Ureter (tissue), 1 donor: ENCODE results near the gene PNO1. TPM values are rescaled to one million over a fixed set of nuclear protein-coding genes. Genes with fewer than 3 reads are reported as not detected.
"Not testable (repeated sequence)": the region's sequence is repeated elsewhere in the genome, so short reads cannot be mapped to it uniquely, and the experiment has no call there.

ENCODE experiments used
- DNase-seq: peaks from one replicate; pipeline ENCODE4 v3.0.0-alpha.2; 2020; ENCODE audit warnings: low spot score
- total RNA-seq: library from RNA; stranded (reverse); gene quantifications from one replicate; pipeline ENCODE4 v1.2.4, GENCODE V29; 2023
- donor health status: DM: yes; HTN: yes; CAD: no.

The PNO1 gene
- 21.4 TPM for total RNA-seq

DNA sequence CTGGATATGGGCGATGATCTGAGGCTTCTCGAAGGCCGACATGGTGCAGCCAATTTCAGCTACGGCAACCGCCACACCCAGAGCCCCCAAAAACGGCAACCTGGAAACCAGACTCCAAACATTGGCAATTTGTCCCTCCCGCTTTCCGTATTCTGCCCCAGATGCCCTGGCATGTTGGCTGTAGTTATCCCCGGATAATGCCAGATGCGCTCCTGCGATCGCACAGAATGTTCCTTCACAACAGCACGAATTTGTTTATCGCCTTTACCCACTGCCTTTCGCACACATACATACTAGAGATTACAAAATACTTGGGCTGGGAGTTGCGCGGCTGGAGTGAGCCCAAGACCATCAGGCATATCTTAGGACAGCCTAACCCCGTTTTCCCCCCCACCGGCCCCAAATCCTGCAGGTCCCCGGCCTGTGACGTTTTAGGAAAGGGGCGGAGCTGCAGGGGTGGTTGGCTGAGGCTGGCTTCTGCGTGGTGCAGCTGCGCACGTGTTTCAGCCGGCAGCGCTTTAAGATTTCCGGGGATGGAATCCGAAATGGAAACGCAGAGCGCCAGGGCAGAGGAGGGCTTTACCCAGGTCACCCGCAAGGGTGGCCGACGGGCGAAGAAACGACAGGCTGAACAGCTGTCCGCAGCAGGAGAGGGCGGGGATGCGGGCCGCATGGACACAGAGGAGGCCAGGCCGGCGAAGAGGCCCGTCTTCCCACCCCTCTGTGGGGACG, at the start of gene PNO1:
TSS of gene PNO1 (plus strand) at position 487 of the 732 bp plus-strand sequence. CDS start at position 534, 47 bp downstream.
- peak; percentile 97 for DNase-seq

DNA sequence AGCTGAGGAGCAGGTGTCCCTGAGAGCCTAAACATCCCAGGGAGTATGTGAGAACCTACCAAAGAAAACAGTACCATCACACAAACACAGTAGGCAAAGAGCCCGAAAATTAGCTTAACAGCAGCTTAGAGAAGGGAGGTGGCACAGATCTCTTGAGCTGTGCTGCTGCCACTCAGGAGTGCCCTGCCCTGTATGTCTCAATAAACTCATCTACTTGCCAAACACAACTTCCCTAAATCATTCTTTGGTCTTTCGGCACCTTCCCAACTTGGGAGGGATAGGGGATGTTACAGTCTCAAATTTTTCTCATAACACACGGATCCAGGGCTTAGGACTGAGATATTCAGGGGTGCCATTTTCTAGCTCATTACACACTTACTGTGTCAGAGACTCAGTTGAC, 49.6 kb upstream of the PNO1 start:
- no peak for DNase-seq

DNA sequence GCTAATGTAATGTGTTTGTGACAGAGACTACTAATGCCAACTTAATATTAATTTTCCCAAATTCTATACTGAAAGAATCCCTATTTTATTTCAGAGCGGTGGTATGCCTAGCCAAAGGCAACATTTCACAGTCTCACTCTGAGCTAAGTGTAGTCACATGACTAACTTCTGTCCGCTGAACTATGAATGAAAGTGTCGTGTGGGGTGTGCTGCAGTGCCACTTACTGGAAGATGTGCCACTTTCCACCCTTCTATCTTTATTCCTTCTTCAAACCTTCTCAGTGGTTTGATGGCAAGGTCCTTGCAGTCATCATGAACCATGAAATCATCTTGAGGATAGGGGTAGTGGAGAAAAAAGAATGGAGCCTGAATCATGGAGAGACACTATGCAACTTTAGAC, 47.6 kb upstream of the PNO1 start:
- no peak for DNase-seq

DNA sequence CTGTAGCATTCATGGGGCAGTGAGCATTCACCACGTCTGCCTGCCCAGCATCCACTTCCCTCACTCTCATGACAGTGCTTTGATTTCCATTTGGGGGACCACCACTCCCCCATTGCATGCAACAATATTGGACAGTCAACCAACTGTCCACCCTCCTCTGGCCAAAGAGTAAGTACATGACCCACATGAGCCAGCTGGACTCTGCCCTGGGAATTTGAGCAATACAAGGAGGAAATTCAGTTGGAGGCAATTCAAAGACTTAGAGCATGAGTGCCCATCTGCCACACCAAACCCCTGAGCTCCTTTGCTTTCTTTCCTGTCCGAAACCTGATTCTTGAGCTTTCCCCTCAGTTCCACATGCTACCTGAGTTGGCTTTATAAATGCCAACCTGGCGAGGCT, 41.7 kb upstream of the PNO1 start:
- DNase-seq, result no peak

DNA sequence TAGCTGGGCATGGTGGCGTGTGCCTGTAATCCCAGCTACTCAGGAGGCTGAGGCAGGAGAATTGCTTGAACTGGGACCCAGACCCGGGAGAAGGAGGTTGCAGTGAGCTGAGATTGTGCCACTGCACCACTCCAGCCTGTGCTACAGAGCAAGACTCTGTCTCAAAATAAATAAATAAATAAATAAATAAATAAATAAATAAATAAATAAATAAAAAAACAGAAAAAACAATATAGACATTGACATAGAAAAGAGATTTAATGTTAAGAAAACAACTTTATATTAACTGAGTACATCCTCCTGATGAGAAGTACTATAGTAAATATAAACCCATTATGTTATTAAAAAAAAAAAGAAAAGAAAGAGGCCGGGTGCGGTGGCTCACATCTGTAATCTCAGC, 39.8 kb upstream of the PNO1 start:
- not testable (repeated sequence) for DNase-seq

DNA sequence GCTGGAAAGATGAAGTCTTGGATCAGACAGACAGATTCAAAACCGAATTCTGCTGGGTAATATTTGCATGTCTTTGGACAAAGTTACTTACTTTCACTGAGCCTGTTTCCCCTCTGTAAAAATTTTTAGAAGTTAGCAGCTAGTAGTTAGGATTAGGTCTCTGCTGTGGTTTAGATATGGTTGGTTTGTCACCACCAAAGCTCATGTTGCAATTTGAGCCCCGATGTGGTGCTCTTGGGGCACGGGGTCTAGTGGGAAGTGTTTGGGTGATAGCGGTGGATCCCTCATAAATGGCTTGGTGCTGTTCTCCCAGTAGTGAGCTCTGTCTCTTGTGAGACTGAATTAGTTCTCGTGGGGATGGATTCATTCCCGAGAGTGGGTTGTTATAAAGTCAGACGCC, 38.9 kb upstream of the PNO1 start:
- no peak for DNase-seq

DNA sequence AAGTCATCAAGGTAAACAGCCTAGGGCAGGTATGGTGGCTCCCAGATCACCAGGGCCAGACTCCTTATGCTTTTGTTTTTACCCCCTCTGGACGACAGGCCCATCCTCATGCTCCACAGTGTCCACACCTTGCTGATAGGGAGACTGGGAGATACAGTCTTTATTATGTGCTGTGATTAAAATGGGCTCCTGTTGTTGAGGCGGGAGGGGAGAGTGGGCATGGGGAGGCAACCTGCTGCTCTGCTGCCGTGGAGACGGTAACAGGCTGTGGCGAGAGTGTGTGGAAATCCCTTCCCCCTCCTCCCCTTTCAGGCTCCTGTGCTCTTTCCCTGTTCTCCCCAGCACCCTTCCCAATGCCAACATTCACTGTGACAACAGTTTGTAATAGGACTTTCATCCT, 38.2 kb upstream of the PNO1 start:
- DNase-seq, result no peak

DNA sequence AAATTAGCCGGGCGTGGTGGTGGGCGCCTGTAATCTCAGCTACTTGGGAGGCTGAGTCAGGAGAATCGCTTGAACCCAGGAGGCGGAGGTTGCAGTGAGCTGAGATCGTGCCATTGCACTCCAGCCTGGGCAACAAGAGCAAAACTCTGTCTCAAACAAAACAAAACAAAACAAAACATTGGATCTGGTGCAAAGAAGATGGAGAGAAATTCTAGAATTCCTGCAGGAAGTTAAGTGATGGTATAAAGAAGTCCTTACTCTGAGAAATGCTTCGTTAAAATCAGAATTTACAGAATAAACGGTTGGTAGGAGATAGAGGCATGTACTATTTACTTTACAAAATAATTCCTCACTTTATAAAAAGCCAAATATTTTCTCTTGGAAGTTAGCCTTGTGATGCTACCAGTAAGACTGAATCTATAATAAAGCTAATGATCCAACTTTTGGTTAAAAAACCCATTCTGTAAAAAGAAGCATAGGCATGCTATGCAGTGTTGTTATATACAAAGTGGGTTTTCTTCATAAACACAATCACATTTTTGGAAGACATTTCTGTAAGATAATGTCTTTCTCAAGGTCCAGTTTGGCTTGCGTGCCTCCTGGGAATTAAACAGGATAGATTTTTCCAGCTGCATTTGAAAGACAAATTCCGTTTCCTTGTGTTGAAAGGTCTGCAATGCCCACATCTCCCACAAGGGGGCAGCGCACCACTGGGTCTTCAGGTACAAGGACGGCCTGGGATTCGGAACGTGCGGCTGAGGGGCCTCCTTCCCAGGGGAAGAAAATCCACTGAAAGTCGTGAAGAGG, 35.6 kb upstream of the PNO1 start:
- peak; percentile 90 for DNase-seq

DNA sequence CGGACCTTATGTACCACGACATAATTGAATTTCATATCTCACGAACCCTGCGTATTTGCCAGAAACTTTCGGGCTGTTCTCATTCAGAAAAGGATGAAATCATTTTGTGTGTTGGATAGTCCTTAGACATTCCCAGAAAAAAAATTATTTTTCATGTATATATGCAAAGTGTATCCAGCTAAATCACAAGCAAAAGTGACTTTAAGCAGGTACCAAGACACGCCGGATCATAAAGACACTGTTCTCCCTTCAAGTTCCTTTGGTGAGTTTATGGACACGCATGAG, 35.1 kb upstream of the PNO1 start:
- DNase-seq, result no peak

DNA sequence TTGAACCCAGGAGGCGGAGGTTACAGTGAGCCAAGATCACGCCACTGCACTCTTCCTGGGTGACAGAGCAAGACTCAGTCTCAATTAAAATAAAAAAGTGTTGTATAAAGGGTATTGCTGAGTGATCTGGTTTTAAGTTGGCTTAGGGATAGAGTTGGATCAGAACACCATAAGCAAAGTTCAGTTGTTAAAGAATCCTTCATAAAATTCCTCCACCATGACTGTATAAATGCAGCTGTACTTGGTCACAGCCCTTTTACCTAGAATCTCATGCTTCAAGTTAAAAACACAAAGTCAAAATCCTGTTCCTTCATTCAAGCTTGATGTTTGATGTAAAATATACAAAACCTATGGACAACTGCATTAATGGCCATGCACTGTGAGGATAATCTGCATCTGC, 33.4 kb upstream of the PNO1 start:
- no peak for DNase-seq

DNA sequence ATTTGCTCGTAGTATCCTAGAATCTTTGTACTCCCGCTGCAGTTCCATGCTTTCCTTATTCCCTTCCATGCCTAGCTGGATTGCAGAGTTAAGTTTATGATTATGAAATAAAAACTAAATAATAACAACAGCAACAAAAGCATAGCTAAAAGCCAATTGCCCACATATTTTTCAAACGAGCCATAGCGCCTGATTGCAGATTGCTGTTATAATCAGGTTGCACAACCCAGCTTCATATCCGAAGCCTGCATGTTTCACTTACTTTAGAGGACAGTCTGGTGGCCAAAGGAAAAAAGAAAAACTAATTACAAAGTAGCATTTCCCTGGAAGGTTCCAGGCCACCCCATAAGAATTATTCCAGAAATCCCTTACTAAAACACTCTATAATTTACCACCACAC, 31.9 kb upstream of the PNO1 start:
- no peak for DNase-seq

DNA sequence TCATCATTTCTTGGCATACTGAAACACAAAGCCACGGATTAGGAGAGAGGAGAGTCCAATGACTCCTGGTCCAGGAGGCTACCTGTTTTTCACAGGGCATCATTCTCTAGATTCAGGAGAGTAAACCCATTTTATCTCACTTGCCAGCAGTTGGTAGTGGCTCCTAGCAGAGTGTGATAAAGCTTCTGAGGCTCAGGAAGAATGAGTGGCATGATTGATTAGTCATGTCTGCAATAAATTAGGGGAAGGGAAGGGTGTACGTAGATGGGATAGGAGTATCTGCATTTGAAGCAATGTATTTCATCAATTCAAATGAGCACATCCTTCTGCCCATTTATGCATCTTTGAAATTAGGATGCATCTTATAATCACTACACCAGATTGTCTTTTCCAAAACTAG, 31.1 kb upstream of the PNO1 start:
- no peak for DNase-seq

DNA sequence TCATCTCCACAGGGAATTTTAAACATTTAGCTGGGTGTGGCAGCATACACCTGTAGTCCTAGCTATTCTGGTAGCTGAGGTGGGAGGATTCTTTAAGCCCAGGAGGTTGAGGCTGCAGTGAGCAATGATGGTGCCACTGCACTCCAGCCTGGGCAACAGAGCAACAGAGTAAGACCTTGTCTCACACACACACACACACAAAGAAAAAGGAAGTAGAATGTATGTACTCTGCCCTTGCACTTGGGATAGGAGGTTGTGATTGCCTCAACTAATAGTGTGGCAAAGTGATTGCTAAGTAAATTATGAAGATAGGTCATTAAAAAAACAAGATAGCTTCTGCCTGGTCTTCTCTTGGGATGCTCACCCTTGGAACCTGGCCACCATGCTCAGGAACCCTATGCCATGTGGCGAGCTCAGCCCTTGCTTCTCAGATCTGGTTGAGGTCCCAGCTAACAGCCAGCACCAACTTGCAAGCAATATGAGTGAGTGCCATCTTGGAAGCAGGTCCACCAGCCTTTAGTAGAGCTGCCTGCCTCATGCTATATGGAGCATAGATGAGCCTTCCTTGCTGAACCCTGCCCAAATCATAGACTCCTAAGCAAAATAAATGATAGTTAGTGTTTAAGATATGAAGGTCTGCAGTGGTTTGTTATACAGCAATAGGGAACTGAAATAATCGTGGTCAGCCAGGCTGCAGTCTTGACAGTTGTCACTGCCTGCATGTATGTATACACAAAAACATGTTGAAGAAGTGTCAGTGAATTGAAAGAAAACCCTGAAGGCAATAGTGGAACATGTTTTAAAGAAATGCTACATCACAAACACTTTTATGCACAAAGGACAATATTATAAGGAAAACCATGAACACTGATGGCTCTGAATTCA, 30.1 kb upstream of the PNO1 start:
- no peak for DNase-seq

DNA sequence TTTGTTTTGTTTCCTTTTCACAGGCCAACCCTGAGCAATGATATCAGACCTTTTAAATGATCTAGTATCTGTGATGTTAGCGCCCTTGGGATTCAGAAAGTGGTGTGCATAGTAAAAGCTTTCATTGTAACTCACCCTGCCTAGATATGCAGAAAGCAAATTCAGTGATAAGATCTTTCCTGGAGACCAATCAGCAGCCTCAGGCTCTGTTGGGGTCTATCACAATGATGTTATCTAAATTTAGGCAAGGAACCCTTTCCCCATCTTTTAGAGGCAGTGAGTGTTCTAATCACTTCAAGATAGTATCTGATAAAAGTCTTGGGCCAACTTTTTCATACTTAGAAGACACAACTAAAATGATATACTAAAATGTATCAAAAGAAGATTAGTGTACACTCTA, 23.6 kb upstream of the PNO1 start:
- DNase-seq, result no peak

DNA sequence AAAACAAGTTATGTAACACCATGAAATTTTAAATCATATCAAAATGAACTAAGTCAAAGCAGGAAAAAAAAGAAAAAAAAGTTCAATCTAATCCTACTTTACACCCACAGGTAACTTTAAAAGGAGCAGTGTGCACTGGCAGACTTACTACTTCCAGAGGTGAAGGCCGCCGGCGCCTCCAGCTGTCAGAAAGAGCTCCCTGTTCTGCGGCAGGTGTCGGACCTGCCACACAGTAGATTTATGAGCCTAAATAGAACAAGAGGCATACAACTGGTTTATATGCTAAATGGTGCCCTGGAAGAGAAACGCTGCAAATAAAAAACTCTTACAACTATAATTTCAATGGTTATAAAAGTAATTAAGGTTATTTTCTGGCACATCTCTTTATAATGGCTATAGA, 23.1 kb upstream of the PNO1 start:
- no peak for DNase-seq

DNA sequence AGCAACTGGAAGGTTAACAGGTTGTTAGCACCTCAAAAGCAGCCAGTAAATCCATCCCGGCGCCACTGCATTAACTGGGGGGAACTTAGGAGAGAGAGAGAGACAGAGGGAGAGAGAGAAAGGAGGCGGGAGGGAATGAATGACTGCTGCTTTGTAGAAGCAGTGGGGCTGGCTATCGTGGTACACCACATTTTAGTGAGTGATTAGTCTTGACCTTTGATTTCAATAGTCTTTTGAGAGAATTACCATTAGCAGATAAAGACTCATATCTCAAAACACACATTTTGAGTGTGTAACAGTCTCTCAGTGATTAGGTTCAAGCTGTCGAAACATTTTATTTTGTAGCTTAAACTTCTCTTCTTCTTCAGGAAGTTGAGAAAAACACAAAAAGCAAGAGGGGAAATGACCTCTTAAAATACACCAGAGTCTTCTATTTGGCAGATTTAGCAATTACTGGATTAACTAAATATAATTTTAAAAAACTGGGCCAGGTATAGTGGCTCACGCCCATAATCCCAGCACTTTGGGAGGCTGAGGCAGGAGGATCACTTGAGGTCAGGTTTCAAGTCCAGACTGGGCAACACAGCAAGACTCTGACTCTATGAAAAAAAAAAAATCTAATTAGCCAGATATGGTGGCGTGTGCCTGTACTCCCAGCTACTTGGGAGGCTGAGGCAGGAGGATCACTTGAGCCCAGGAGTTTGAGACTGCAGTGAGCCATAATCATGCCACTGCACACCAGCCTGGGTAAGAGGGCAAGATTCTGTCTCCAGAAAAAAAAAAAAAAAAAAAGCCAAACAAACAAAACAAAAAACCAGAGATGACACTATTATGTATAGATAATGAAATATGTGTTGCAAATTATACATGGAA, 22.0 kb upstream of the PNO1 start:
- DNase-seq, result no peak

DNA sequence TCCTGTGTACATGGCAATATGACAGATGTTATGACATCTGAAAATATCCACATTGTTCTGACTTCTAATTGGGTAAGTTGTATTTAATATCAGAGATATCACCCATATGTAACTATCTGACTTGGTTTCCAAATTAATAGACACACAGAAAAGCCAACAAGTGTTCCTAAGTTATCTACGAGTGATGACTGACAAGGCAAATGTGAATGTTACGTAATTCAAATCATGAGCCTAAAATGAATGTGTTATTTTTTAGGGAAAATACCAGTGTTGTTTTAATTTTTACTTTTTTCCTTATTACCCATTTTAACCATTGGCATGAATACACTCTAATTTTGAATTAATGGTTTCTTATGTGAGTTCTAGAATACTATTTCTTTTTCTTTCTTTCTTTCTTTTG, 15.8 kb upstream of the PNO1 start:
- DNase-seq, result no peak

DNA sequence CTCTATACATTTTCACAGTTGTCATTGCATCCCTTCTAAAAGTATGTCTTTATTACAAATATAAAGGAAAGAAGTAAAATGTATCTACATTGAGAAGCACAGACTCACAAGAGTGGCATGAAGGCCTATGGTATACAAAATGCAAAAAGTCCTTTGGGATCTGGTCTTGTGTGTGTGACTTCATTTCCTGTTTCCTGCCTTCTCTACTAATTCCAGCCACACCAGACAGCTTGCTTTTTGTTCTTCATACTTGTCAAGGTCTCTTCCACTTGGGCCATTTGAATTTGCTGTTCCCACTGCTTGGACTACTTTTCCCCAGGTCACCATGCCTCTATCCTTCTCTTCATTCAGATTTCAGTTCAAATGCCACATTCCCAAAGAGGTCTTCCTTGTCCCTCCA, 6.7 kb upstream of the PNO1 start:
- DNase-seq, result no peak

DNA sequence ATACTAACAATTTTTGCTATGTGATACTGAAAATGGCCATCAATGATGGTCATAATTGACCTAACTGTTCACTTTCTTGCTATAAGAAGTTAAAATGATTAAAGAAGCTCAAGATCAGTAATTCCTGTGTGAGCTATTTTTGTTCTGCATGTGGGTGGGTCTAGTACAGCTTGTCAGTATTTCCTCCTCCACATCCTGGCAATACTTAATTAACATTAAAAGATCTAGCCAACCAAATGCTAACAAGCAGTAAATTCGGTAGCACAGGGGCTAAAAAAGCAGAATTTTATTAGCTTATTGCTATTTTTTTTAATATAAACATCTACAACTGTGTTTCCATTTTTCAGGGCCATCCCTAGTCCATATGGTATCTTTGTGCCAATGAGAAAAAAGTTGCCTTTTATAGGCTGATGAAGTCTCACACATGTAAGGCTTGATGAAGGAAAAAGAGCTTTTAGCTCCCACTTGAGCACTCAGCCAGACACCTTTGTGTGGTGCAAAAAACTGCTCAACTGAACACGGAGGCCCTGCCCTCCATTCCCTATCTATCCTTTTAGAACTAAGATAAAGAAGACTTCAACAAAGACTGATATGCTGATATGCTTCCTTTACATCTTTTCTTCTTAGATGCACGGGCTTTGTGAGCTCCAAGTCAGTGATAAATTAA, 4.9 kb upstream of the PNO1 start:
- no peak for DNase-seq

DNA sequence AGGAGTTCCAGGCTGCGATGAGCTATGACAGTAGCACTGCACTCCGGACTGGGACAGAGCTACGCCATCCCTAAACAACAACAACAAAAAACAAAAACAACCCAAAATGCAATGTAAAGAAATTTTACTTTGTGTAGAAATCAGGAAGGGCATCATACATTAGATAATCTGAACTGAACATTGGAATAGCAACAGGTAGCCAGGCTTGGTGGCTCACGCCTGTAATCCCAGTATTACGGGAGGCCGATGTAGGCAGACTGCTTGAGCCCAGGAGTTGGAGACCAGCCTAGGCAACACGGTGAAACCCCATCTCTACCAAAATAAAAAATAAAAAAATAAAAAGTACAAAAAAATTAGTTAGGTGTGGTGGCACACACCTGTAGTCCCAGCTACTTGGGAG, 2.1 kb upstream of the PNO1 start:
- DNase-seq, result no peak

DNA sequence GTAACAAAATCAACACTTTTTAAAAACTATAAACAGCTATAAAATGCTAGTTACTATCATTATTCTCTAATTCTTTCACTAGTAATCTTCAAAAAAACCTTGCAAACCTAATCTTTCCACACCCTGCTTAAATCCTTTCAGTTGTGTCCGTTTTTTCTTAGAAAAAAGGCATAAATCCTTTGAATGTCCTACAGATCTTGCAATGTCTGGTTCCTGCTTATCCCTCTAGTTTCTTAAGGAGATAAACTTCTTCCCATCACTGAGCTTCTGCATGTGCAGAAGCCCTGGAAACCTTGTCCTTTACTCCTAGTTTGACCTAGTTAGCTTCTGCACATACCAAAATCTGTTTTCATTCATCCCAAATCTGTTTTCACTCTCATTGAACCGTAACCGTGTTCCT, 1.3 kb upstream of the PNO1 start:
- DNase-seq, result no peak
